Endothelial cell (in vitro differentiated cells): ENCODE measurements around the gene PGLYRP4. TPM values are rescaled to one million over a fixed set of nuclear protein-coding genes. Genes with fewer than 3 reads are reported as not detected.

Source experiments
- DNase-seq: peaks from one replicate; pipeline ENCODE4 v3.0.0; 2021; ENCODE audit warnings: low spot score
- H3K27ac Mint-ChIP-seq: one replicate; pipeline ENCODE4 v1.8.0; 2021; ENCODE audit warnings: mixed read lengths, inconsistent platforms; ENCODE audit not compliant: unreplicated experiment
- H3K27me3 Mint-ChIP-seq: one replicate; pipeline ENCODE4 v1.8.0; 2021; ENCODE audit warnings: mild to moderate bottlenecking, moderate library complexity, mixed read lengths, inconsistent platforms; ENCODE audit not compliant: unreplicated experiment
- H3K36me3 Mint-ChIP-seq: one replicate; pipeline ENCODE4 v1.8.0; 2021; ENCODE audit warnings: mild to moderate bottlenecking, low read depth, mixed read lengths, inconsistent platforms; ENCODE audit not compliant: unreplicated experiment
- H3K4me1 Mint-ChIP-seq: one replicate; pipeline ENCODE4 v1.8.0; 2021; ENCODE audit warnings: mild to moderate bottlenecking, mixed read lengths, inconsistent platforms; ENCODE audit not compliant: unreplicated experiment
- H3K4me3 Mint-ChIP-seq: one replicate; pipeline ENCODE4 v1.8.0; 2021; ENCODE audit warnings: mild to moderate bottlenecking, mixed read lengths, inconsistent platforms; ENCODE audit not compliant: unreplicated experiment
- H3K9me3 Mint-ChIP-seq: one replicate; pipeline ENCODE4 v1.8.0; 2021; ENCODE audit warnings: mixed read lengths, inconsistent platforms; ENCODE audit not compliant: unreplicated experiment
- CTCF ChIP-seq: fragments of 200-600 bp; sonication (generic); IDR thresholded peaks from one replicate; pipeline ENCODE4 v1.5.0; 2021; ENCODE audit warnings: antibody characterized with exemption; ENCODE audit not compliant: unreplicated experiment
- total RNA-seq: library from RNA; stranded (reverse); fragmentation: NEBNext Ultra II Directional; extraction: Animal tissue kit (Norgen Biotek cat#: 25700); gene quantifications from one replicate; pipeline ENCODE4 v1.2.1, GENCODE V29; 2021; ENCODE audit not compliant: unreplicated experiment

The PGLYRP4 gene
- total RNA-seq, 1 donor from 2014 or later: 1.7 TPM

- no peak for DNase-seq
- peaks cover 73% of the 10 kb centered on the region for H3K4me1 Mint-ChIP-seq
- H3K36me3 Mint-ChIP-seq: peaks cover 5% of the 10 kb centered on the region
- H3K27me3 Mint-ChIP-seq: peaks cover 12% of the 10 kb centered on the region
- no peak overlapping the region for H3K27ac Mint-ChIP-seq
- H3K9me3 Mint-ChIP-seq: no peaks in the 10 kb centered on the region
- H3K4me3 Mint-ChIP-seq: no peak overlapping the region
- TF ChIP-seq CTCF: no peak
Measured at GRCh38 chr1:153340356-153340755, 8.3 kb downstream of the PGLYRP4 start.

- TF ChIP-seq CTCF: no peak
- Mint-ChIP-seq H3K9me3 (no peaks in the 10 kb centered on the region), H3K4me3 (no peak overlapping the region), H3K36me3 (peaks cover 5% of the 10 kb centered on the region), H3K4me1 (peaks cover 69% of the 10 kb centered on the region), H3K27ac (no peak overlapping the region), H3K27me3 (peaks cover 12% of the 10 kb centered on the region)
- DNase-seq: no peak
Measured at GRCh38 chr1:153339802-153340201, 8.8 kb downstream of the PGLYRP4 start.

GRCh38 chr1:153337980-153338853 lies 10.4 kb downstream of the PGLYRP4 start:
- Mint-ChIP-seq H3K36me3 (peaks cover 5% of the 10 kb centered on the region), H3K4me3 (peak overlapping the region; percentile 32), H3K9me3 (no peaks in the 10 kb centered on the region), H3K27ac (peak overlapping the region; percentile 82), H3K4me1 (peaks cover 54% of the 10 kb centered on the region), H3K27me3 (peaks cover 11% of the 10 kb centered on the region)
- no peak for TF ChIP-seq CTCF
- no peak for DNase-seq

- Mint-ChIP-seq H3K4me3 (no peak overlapping the region), H3K36me3 (peaks cover 5% of the 10 kb centered on the region), H3K9me3 (no peaks in the 10 kb centered on the region), H3K4me1 (peaks cover 38% of the 10 kb centered on the region), H3K27me3 (peaks cover 11% of the 10 kb centered on the region), H3K27ac (no peak overlapping the region)
- DNase-seq: no peak
- TF ChIP-seq CTCF: no peak
Measured at GRCh38 chr1:153336650-153337049, 12.0 kb downstream of the PGLYRP4 start.

GRCh38 chr1:153333902-153334301 lies 14.7 kb downstream of the PGLYRP4 start:
- Mint-ChIP-seq H3K4me3 (no peak overlapping the region), H3K36me3 (peaks cover 21% of the 10 kb centered on the region), H3K9me3 (no peaks in the 10 kb centered on the region), H3K27ac (no peak overlapping the region), H3K4me1 (peaks cover 19% of the 10 kb centered on the region), H3K27me3 (peaks cover 3% of the 10 kb centered on the region)
- TF ChIP-seq CTCF: no peak
- no peak for DNase-seq
